ENCODE data around the gene DNAJC5. TPM values are rescaled to one million over a fixed set of nuclear protein-coding genes. Genes with fewer than 3 reads are reported as not detected.
"Not testable (repeated sequence)": the region's sequence is repeated elsewhere in the genome, so short reads cannot be mapped to it uniquely, and the experiment has no call there.

The DNAJC5 gene
- total RNA-seq, 2 experiments from 2014 or later, result 21.4 to 22.5 TPM

DNA sequence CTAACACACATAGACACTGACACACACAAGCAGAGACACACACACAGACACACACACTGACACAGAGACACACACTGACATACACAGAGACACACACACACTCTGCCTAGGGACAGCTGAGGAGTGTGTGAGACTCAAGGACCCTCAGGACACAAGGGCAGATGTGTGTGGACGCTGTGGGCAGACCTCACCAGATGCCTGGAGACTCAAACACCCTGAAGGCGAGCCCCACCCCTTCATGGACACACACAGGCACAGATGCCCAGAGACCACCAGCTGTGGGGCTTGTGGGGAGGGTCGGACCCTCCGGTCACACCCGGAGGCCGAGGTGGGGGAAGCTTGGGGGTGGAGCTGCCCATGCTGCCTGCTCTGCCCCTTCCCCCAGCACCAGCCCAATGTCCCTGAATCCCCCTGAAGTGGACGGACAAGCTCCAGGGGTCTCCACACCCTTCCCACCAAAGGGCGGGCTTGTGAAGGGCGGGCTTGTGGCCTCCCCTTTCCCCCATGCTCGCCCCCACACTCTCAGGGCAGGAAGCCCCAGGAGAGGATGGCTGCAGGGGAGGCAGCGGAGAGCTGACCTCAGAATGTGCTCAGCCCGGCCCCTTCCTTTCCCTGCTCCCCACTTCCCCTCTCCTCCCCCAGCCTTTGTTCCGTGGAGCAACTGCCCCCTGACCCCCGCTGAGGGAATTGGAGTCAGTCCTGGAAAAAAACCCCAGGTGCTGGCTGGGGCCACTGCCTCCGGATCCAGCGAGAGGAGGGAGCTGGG lies 47.5 kb upstream of the DNAJC5 start:
- ATAC-seq (ENCODE audit: poor library complexity) (no peak), DNase-seq (peak in 1 of 14 experiments; percentile 11)
- peaks cover 54 to 57% of the 10 kb centered on the region in 2 experiments for H3K27me3 ChIP-seq (ENCODE audit: control insufficient read depth in 1 of 2, insufficient read depth in 2 of 2, low read length in 2 of 2)
- intact Hi-C loops (cut with DNase I, micrococcal nuclease), result no loop called here
- POLR2A ChIA-PET, result no interaction called here
- no peak overlapping the region for H3K4me3 ChIP-seq (ENCODE audit: low read length)
- Mint-ChIP-seq H3K27ac (no peak overlapping the region), H3K4me3 (no peak overlapping the region), H3K4me1 (ENCODE audit: low read depth) (peaks cover 5% of the 10 kb centered on the region), H3K9me3 (no peaks in the 10 kb centered on the region), H3K27me3 (peaks cover 49% of the 10 kb centered on the region), H3K36me3 (ENCODE audit: low read depth) (no peaks in the 10 kb centered on the region)
- peaks cover 37% of the 10 kb centered on the region for H3K4me1 ChIP-seq (ENCODE audit: insufficient read depth, low read length)
- TF ChIP-seq, protein P1, sequence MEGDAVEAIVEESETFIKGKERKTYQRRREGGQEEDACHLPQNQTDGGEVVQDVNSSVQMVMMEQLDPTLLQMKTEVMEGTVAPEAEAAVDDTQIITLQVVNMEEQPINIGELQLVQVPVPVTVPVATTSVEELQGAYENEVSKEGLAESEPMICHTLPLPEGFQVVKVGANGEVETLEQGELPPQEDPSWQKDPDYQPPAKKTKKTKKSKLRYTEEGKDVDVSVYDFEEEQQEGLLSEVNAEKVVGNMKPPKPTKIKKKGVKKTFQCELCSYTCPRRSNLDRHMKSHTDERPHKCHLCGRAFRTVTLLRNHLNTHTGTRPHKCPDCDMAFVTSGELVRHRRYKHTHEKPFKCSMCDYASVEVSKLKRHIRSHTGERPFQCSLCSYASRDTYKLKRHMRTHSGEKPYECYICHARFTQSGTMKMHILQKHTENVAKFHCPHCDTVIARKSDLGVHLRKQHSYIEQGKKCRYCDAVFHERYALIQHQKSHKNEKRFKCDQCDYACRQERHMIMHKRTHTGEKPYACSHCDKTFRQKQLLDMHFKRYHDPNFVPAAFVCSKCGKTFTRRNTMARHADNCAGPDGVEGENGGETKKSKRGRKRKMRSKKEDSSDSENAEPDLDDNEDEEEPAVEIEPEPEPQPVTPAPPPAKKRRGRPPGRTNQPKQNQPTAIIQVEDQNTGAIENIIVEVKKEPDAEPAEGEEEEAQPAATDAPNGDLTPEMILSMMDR (IDR thresholded peaks at IDR 0.05), result no peak
- CTCF ChIA-PET, result no interaction called here
- peaks cover 0 to 37% of the 10 kb centered on the region in 2 experiments for H3K9me3 ChIP-seq (ENCODE audit: control insufficient read depth in 1 of 2, insufficient read depth in 1 of 2, low read length in 2 of 2)
- no peak overlapping the region for H3K27ac ChIP-seq (ENCODE audit: low read depth in 1 of 2, low read length in 2 of 2)
- no peaks in the 10 kb centered on the region for H3K36me3 ChIP-seq (ENCODE audit: insufficient read depth, low read length)

DNA sequence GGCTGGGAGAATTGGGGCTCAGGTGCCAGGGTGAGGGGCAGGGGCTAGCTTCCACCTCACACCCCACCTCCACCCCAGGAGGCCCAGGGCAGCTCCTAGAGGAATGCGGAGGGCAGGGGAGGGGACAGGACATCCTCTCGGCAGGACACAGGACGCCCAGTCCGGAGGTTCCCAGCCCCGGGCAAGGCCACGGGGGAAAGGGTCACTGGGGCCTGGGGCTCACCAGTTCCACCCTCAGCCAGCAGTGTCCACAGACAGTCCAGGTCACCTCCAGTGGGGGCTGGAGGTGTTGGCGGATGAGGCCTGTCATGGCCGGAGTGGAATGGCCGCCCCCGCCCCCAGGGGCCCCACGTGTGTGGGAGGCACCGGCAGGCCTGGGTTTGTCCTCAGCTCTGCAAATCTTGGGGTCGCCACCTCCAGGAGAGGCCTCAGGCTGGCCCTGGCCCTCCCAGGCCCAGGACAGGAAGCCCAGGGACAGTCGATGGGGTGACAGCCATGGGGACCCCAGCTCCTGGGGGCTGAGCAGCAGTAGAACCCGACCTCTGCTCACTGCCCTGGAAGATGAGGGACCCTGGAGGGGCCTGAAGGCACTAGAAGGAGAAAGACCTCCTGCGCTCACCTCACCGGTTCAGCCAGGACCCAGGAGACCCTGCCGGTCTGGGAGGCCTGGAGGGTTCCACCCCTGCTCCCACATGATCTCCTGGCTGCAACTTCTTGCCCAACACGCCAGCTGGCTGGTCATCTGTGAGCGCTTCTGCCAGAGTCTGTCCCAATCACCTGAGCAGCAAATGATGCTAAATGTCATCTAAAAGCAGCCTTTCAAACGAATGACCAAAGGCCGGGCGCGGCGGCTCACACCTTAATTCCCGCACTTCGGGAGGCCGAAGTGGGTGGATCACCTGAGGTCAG lies 46.7 kb upstream of the DNAJC5 start:
- ATAC-seq (ENCODE audit: poor library complexity) (no peak), DNase-seq (no peak)
- no peak overlapping the region for H3K27ac Mint-ChIP-seq
- peaks cover 0 to 37% of the 10 kb centered on the region in 2 experiments for H3K9me3 ChIP-seq (ENCODE audit: control insufficient read depth in 1 of 2, insufficient read depth in 1 of 2, low read length in 2 of 2)
- H3K36me3 Mint-ChIP-seq (ENCODE audit: low read depth), result no peaks in the 10 kb centered on the region
- intact Hi-C loops (cut with DNase I, micrococcal nuclease), result no loop called here
- H3K4me3 Mint-ChIP-seq, result no peak overlapping the region
- H3K4me1 ChIP-seq (ENCODE audit: insufficient read depth, low read length), result peaks cover 37% of the 10 kb centered on the region
- H3K9me3 Mint-ChIP-seq, result no peaks in the 10 kb centered on the region
- H3K4me1 Mint-ChIP-seq (ENCODE audit: low read depth), result peaks cover 5% of the 10 kb centered on the region
- POLR2A ChIA-PET, result no interaction called here
- no peak overlapping the region for H3K27ac ChIP-seq (ENCODE audit: low read depth in 1 of 2, low read length in 2 of 2)
- peaks cover 48 to 49% of the 10 kb centered on the region in 2 experiments for H3K27me3 ChIP-seq (ENCODE audit: control insufficient read depth in 1 of 2, insufficient read depth in 2 of 2, low read length in 2 of 2)
- H3K27me3 Mint-ChIP-seq, result peaks cover 42% of the 10 kb centered on the region
- TF ChIP-seq, protein P1 (IDR thresholded peaks at IDR 0.05), result no peak
- no peak overlapping the region for H3K4me3 ChIP-seq (ENCODE audit: low read length)
- H3K36me3 ChIP-seq (ENCODE audit: insufficient read depth, low read length), result no peaks in the 10 kb centered on the region
- CTCF ChIA-PET, result no interaction called here

DNA sequence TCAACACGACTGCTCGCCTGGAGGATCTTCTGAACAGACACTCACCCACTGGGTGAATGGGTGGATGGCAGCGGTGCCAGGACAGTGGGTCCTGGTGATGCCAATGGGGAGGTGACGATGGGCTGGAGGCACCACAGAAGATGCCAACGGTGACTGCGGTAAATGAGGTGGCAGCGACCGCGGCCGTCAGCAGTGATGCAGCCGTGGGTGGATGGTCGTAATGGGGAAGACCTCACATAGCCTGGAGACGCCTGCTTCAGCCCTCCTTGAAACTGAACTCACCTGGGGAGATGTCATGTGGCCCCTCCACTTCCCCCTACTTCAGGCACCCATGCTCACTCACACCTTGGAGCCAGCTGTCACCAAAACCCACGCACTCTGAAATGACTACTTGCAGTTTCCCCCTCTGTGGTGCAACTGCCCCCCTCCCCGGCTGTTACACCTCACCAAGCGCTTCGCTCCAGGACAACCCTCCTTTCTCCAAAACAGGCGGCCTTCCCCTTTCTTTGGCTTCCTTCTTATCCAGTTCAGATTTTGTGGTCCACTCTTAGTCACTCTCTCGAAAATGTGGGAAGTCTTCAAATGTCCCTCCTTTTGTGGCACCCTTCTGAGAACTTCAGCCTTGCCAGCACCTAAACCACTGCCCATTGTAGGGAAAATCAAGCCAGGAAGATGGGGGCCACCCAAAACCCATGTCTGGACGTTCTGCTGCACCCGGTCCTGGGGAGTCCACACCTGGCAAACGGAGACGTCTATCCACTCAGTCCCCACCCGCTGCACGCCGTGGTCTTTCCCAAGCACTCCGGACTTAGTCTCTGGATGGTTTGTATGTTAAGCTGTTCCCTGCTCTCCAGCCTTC lies 44.0 kb upstream of the DNAJC5 start:
- no peak overlapping the region for H3K27ac ChIP-seq (ENCODE audit: low read depth in 1 of 2, low read length in 2 of 2)
- DNase-seq (no peak), ATAC-seq (ENCODE audit: poor library complexity) (no peak)
- intact Hi-C loops (cut with DNase I, micrococcal nuclease), result no loop called here
- H3K9me3 Mint-ChIP-seq, result no peaks in the 10 kb centered on the region
- TF ChIP-seq, protein P1 (IDR thresholded peaks at IDR 0.05), result no peak
- ChIA-PET POLR2A (interaction anchor here (1.2 kb wide), 1 partner anchor 19 kb away, joined by 5 read pairs; no protein-coding TSS in a partner anchor), CTCF (no interaction called here)
- peaks cover 20% of the 10 kb centered on the region for H3K27me3 Mint-ChIP-seq
- H3K36me3 ChIP-seq (ENCODE audit: insufficient read depth, low read length), result no peaks in the 10 kb centered on the region
- H3K4me1 Mint-ChIP-seq (ENCODE audit: low read depth), result no peaks in the 10 kb centered on the region
- no peak overlapping the region for H3K4me3 ChIP-seq (ENCODE audit: low read length)
- H3K9me3 ChIP-seq (ENCODE audit: control insufficient read depth in 1 of 2, insufficient read depth in 1 of 2, low read length in 2 of 2), result peaks cover 0 to 15% of the 10 kb centered on the region in 2 experiments
- no peak overlapping the region for H3K27ac Mint-ChIP-seq
- no peaks in the 10 kb centered on the region for H3K36me3 Mint-ChIP-seq (ENCODE audit: low read depth)
- H3K4me3 Mint-ChIP-seq, result no peak overlapping the region
- H3K27me3 ChIP-seq (ENCODE audit: control insufficient read depth in 1 of 2, insufficient read depth in 2 of 2, low read length in 2 of 2), result peaks cover 27 to 28% of the 10 kb centered on the region in 2 experiments
- peaks cover 34% of the 10 kb centered on the region for H3K4me1 ChIP-seq (ENCODE audit: insufficient read depth, low read length)

DNA sequence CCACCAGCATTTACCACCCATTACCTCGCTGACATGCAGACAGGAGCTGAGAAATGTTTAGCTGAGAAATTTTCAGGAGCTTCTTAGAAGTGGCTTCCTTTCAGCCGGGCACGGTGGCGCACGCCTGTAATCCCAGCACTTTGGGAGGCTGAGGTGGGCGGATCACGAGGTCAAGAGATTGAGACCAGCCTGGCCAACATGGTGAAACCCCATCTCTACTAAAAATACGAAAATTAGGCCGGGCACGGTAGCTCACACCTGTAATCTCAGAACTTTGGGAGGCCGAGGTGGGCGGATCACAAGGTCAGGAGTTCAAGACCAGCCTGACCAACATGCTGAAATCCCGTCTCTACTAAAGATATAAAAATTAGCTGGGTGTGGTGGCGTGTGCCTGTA lies 43.4 kb upstream of the DNAJC5 start:
- H3K4me1 Mint-ChIP-seq (ENCODE audit: low read depth); H3K36me3 ChIP-seq (ENCODE audit: insufficient read depth, low read length); H3K4me3 ChIP-seq (ENCODE audit: low read length); H3K4me3 Mint-ChIP-seq; intact Hi-C loops (cut with DNase I, micrococcal nuclease); H3K9me3 Mint-ChIP-seq; H3K36me3 Mint-ChIP-seq (ENCODE audit: low read depth); H3K9me3 ChIP-seq (ENCODE audit: control insufficient read depth in 1 of 2, insufficient read depth in 1 of 2, low read length in 2 of 2); H3K27ac Mint-ChIP-seq; DNase-seq; CTCF ChIA-PET; H3K27ac ChIP-seq (ENCODE audit: low read depth in 1 of 2, low read length in 2 of 2); ATAC-seq (ENCODE audit: poor library complexity): not testable (repeated sequence)
- peaks cover 21% of the 10 kb centered on the region in 2 experiments for H3K27me3 ChIP-seq (ENCODE audit: control insufficient read depth in 1 of 2, insufficient read depth in 2 of 2, low read length in 2 of 2)
- POLR2A ChIA-PET, result interaction anchor here (1.2 kb wide), 1 partner anchor 19 kb away, joined by 5 read pairs; no protein-coding TSS in a partner anchor
- peaks cover 16% of the 10 kb centered on the region for H3K27me3 Mint-ChIP-seq
- peaks cover 28% of the 10 kb centered on the region for H3K4me1 ChIP-seq (ENCODE audit: insufficient read depth, low read length)
